ENCODE data around the gene TMEM229A. TPM values are rescaled to one million over a fixed set of nuclear protein-coding genes. Genes with fewer than 3 reads are reported as not detected.
"Not testable (repeated sequence)": the region's sequence is repeated elsewhere in the genome, so short reads cannot be mapped to it uniquely, and the experiment has no call there.

TMEM229A gene
- total and polyA plus RNA-seq, 7 donors = 0.03 TPM; not detected in 6

GRCh38 chr7:124030964-124031363 lies 1.9 kb downstream of the TMEM229A start:
- ATAC-seq = no peak
- peaks cover 0 to 33% (median 11%) of the 10 kb centered on the region in 3 donors for H3K27me3 ChIP-seq (ENCODE audit: insufficient read depth in 3 of 3, low read length in 2 of 3)
- TF ChIP-seq, protein P1, sequence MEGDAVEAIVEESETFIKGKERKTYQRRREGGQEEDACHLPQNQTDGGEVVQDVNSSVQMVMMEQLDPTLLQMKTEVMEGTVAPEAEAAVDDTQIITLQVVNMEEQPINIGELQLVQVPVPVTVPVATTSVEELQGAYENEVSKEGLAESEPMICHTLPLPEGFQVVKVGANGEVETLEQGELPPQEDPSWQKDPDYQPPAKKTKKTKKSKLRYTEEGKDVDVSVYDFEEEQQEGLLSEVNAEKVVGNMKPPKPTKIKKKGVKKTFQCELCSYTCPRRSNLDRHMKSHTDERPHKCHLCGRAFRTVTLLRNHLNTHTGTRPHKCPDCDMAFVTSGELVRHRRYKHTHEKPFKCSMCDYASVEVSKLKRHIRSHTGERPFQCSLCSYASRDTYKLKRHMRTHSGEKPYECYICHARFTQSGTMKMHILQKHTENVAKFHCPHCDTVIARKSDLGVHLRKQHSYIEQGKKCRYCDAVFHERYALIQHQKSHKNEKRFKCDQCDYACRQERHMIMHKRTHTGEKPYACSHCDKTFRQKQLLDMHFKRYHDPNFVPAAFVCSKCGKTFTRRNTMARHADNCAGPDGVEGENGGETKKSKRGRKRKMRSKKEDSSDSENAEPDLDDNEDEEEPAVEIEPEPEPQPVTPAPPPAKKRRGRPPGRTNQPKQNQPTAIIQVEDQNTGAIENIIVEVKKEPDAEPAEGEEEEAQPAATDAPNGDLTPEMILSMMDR (IDR thresholded peaks at IDR 0.05) = no peak
- DNase-seq = no peak
- intact Hi-C loops (cut with DNase I) = no loop called here
- H3K36me3 ChIP-seq (ENCODE audit: insufficient read depth in 1 of 2, low read depth in 1 of 2) = no peaks in the 10 kb centered on the region
- H3K27ac ChIP-seq = no peak overlapping the region
- H3K4me1 ChIP-seq = peaks cover 4% of the 10 kb centered on the region
- H3K9me3 ChIP-seq = no peaks in the 10 kb centered on the region
- no peak overlapping the region for H3K4me3 ChIP-seq
- WGBS, 3 donors = 36 to 52% (median 48%) methylated on average over 4 of the region's 4 CpGs

DNA sequence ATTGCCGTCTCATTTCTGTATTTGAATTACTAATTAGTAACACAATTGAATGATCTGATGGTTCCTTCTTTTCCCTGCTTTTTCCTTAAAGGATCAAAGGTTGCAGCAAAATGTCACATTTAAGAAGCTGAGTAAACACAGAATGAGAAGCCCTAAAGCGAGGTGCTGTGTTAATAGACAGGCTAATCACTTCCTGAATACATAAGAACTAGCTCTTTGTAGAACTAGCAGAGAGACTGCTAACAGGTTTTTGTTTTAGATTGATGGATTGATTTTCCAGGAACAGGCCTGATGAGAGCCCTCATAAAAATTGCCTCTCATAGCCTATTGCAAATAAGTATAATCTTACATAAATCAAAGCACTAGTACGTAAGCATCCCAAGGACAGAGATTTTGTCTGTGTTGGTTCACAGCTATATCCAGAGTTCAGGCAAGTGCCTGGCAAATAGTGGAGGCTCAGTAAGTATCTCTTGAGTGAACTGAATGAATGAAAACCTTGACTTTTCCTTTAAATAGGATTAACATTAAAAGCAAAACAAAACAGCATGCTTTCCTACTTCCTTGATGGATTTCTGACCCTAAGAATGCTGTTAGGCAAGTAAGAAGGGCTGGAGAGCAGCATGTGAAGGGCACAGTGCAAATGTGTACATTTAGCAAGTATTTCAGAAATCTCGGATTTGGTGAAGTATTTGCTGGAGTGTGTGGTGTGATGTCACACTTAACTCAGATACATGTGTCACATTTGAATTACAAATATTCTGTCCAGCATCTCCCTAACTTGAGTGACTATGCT lies 3.3 kb downstream of the TMEM229A start:
- ATAC-seq = no peak
- intact Hi-C loops (cut with DNase I) = no loop called here
- Histone ChIP-seq H3K9me3 (no peaks in the 10 kb centered on the region), H3K36me3 (ENCODE audit: insufficient read depth in 1 of 2, low read depth in 1 of 2) (no peaks in the 10 kb centered on the region), H3K4me1 (peaks cover 4% of the 10 kb centered on the region), H3K27ac (no peak overlapping the region), H3K4me3 (no peak overlapping the region), H3K27me3 (ENCODE audit: insufficient read depth in 3 of 3, low read length in 2 of 3) (peaks cover 0 to 33% (median 11%) of the 10 kb centered on the region in 3 donors)
- DNase-seq = no peak
- 63 to 81% (median 79%) methylated on average over 4 of the region's 4 CpGs for WGBS, 3 donors
- TF ChIP-seq, protein P1 (IDR thresholded peaks at IDR 0.05) = no peak

DNA sequence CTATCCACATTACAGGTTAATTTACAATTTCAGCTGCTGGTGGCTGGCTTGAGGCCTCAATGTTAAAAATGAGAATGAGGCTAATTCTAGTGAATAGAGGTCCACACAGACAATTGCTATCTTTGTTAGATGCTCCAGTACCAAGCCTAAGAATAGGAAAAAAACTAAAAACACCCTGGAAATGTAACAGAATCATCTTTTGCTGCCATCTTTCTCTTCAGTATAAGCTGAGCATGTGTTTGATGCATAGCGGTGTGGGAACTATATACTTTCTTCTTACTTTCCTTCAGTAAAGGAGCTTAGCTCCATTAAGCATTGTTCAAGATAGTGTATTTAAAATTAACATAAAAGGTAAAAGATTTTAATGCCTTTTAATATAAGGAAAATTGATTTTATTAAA lies 5.6 kb downstream of the TMEM229A start:
- ATAC-seq = no peak
- no peaks in the 10 kb centered on the region for H3K9me3 ChIP-seq
- 95 to 100% (median 98%) methylated on average over 1 of the region's 1 CpG for WGBS, 3 donors
- intact Hi-C loops (cut with DNase I) = no loop called here
- H3K27ac ChIP-seq = no peak overlapping the region
- DNase-seq = no peak
- TF ChIP-seq, protein P1 (IDR thresholded peaks at IDR 0.05) = no peak
- no peaks in the 10 kb centered on the region for H3K4me1 ChIP-seq
- peaks cover 0 to 29% (median 11%) of the 10 kb centered on the region in 3 donors for H3K27me3 ChIP-seq (ENCODE audit: insufficient read depth in 3 of 3, low read length in 2 of 3)
- no peaks in the 10 kb centered on the region for H3K36me3 ChIP-seq (ENCODE audit: insufficient read depth in 1 of 2, low read depth in 1 of 2)
- H3K4me3 ChIP-seq = no peak overlapping the region

DNA sequence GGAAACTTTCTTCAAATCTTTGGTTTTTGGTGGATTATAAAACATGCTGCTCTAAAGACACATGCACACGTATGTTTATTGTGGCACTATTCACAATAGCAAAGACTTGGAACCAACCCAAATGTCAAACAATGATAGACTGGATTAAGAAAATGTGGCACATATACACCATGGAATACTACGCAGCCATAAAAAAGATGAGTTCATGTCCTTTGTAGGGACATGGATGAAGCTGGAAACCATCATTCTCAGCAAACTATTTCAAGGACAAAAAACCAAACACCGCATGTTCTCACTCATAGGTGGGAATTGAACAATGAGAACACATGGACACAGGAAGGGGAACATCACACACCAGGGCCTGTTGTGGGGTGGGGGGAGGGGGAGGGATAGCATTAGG lies 8.5 kb downstream of the TMEM229A start:
- ATAC-seq; H3K36me3 ChIP-seq (ENCODE audit: insufficient read depth in 1 of 2, low read depth in 1 of 2); H3K4me3 ChIP-seq; DNase-seq; H3K27ac ChIP-seq; H3K27me3 ChIP-seq (ENCODE audit: insufficient read depth in 3 of 3, low read length in 2 of 3); H3K9me3 ChIP-seq; H3K4me1 ChIP-seq; intact Hi-C loops (cut with DNase I): not testable (repeated sequence)
- 88 to 90% (median 89%) methylated on average over 2 of the region's 3 CpGs for WGBS, 3 donors

DNA sequence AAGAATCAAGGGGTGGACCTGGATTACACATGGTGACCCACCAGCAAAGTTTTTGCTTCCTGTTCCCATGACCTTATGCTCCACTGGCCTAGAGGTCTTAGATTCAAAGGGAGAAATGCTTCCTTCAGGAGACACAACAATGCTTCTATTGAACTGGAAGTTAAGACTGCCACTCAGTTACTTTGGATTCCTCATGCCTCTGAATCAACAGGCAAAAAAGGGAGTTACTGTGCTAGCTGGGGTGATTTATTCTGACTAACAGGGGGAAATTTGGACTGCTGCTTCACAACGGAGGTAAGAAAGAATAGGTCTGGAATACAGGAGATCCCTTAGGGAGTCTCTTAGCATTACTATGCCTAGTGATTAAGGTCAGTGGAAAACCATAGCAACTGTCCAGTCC lies 10.3 kb downstream of the TMEM229A start:
- TF ChIP-seq, protein P1 (IDR thresholded peaks at IDR 0.05) = no peak
- no peaks in the 10 kb centered on the region for H3K9me3 ChIP-seq
- intact Hi-C loops (cut with DNase I) = no loop called here
- H3K27me3 ChIP-seq (ENCODE audit: insufficient read depth in 3 of 3, low read length in 2 of 3) = no peaks in the 10 kb centered on the region
- no peak for ATAC-seq
- no peak overlapping the region for H3K27ac ChIP-seq
- no peaks in the 10 kb centered on the region for H3K4me1 ChIP-seq
- DNase-seq = no peak
- H3K4me3 ChIP-seq = no peak overlapping the region
- H3K36me3 ChIP-seq (ENCODE audit: insufficient read depth in 1 of 2, low read depth in 1 of 2) = no peaks in the 10 kb centered on the region
- WGBS, 3 donors = 34 to 52% (median 41%) methylated on average over 1 of the region's 1 CpG

All from psoas muscle (tissue), 8 donors.